ENCODE measurements around the gene PSAT1. TPM values are rescaled to one million over a fixed set of nuclear protein-coding genes. Genes with fewer than 3 reads are reported as not detected.

The PSAT1 gene
- total and polyA plus RNA-seq, 4 donors = 4.0 to 48.4 (median 11.1) TPM

GRCh38 chr9:78363221-78363620 lies 66.3 kb downstream of the PSAT1 start:
- no peak for ATAC-seq (ENCODE audit: insufficient read depth, low FRiP score)
- H3K9me3 ChIP-seq (ENCODE audit: control insufficient read depth in 4 of 4, insufficient read depth in 3 of 4, low read length in 3 of 4) = peaks cover 0 to 2% (median 0%) of the 10 kb centered on the region in 4 donors

GRCh38 chr9:78365748-78366697 lies 69.1 kb downstream of the PSAT1 start:
- TF ChIP-seq CTCF (IDR thresholded peaks at IDR 0.05; ENCODE audit: control extremely low read depth, extremely low read depth) = no peak
- Histone ChIP-seq H3K4me3 (no peak overlapping the region), H3K27ac (ENCODE audit: low read depth in 1 of 2, low read length in 1 of 2) (no peak overlapping the region), H3K9me3 (ENCODE audit: control insufficient read depth in 4 of 4, insufficient read depth in 3 of 4, low read length in 3 of 4) (no peaks in the 10 kb centered on the region), H3K36me3 (ENCODE audit: control insufficient read depth in 4 of 4, insufficient read depth in 4 of 4, low read length in 4 of 4) (no peaks in the 10 kb centered on the region), H3K9ac (ENCODE audit: insufficient read depth in 1 of 2, low read length in 2 of 2) (no peak overlapping the region), H3K4me1 (ENCODE audit: control insufficient read depth in 5 of 5, insufficient read depth in 5 of 5, low read length in 5 of 5) (no peaks in the 10 kb centered on the region), H3K27me3 (ENCODE audit: control insufficient read depth in 3 of 3, insufficient read depth in 3 of 3, low read length in 2 of 3) (peaks cover 0 to under 1% (median 0%) of the 10 kb centered on the region in 3 donors)
- DNase-seq (peak in 2 of 3 donors; percentile 47 to 63), ATAC-seq (ENCODE audit: insufficient read depth, low FRiP score) (no peak)
- WGBS, 2 donors = 50% methylated on average over 4 of the region's 4 CpGs

More at GRCh38 chr9:78363221-78363620, 66.3 kb downstream of the PSAT1 start:
- no peak for DNase-seq
- H3K9ac ChIP-seq (ENCODE audit: insufficient read depth in 1 of 2, low read length in 2 of 2) = no peak overlapping the region
- no peaks in the 10 kb centered on the region for H3K27me3 ChIP-seq (ENCODE audit: control insufficient read depth in 3 of 3, insufficient read depth in 3 of 3, low read length in 2 of 3)
- 81 to 88% methylated on average over 3 of the region's 3 CpGs for WGBS, 2 donors
- H3K4me3 ChIP-seq = no peak overlapping the region
- TF ChIP-seq CTCF (IDR thresholded peaks at IDR 0.05; ENCODE audit: control extremely low read depth, extremely low read depth) = no peak
- no peaks in the 10 kb centered on the region for H3K36me3 ChIP-seq (ENCODE audit: control insufficient read depth in 4 of 4, insufficient read depth in 4 of 4, low read length in 4 of 4)
- H3K4me1 ChIP-seq (ENCODE audit: control insufficient read depth in 5 of 5, insufficient read depth in 5 of 5, low read length in 5 of 5) = no peaks in the 10 kb centered on the region
- no peak overlapping the region for H3K27ac ChIP-seq (ENCODE audit: low read depth in 1 of 2, low read length in 1 of 2)

GRCh38 chr9:78366827-78367226 lies 69.9 kb downstream of the PSAT1 start:
- TF ChIP-seq CTCF (IDR thresholded peaks at IDR 0.05; ENCODE audit: control extremely low read depth, extremely low read depth) = no peak
- DNase-seq (no peak), ATAC-seq (ENCODE audit: insufficient read depth, low FRiP score) (no peak)
- no peak overlapping the region for H3K27ac ChIP-seq (ENCODE audit: low read depth in 1 of 2, low read length in 1 of 2)
- H3K4me3 ChIP-seq = no peak overlapping the region
- no peak overlapping the region for H3K9ac ChIP-seq (ENCODE audit: insufficient read depth in 1 of 2, low read length in 2 of 2)
- H3K36me3 ChIP-seq (ENCODE audit: control insufficient read depth in 4 of 4, insufficient read depth in 4 of 4, low read length in 4 of 4) = no peaks in the 10 kb centered on the region
- WGBS, 2 donors = 89 to 97% methylated on average over 3 of the region's 3 CpGs
- H3K27me3 ChIP-seq (ENCODE audit: control insufficient read depth in 3 of 3, insufficient read depth in 3 of 3, low read length in 2 of 3) = peaks cover 0 to 2% (median 0%) of the 10 kb centered on the region in 3 donors
- H3K9me3 ChIP-seq (ENCODE audit: control insufficient read depth in 4 of 4, insufficient read depth in 3 of 4, low read length in 3 of 4) = no peaks in the 10 kb centered on the region
- H3K4me1 ChIP-seq (ENCODE audit: control insufficient read depth in 5 of 5, insufficient read depth in 5 of 5, low read length in 5 of 5) = no peaks in the 10 kb centered on the region
